H1 (cell line): ENCODE measurements around the gene ZBTB16. TPM values are rescaled to one million over a fixed set of nuclear protein-coding genes. Genes with fewer than 3 reads are reported as not detected.

ENCODE experiments used
- CTCF ChIA-PET: fragments of 300-600 bp; sonication (Branson Sonifier 250); formaldehyde crosslinking; loops from one replicate; lab custom pipeline; 2021; ENCODE audit not compliant: partially characterized antibody; lab: Charles Lee
- POLR2A ChIA-PET: fragments of 300-600 bp; sonication (Branson Sonifier 250); formaldehyde crosslinking; loops from one replicate; lab custom pipeline; 2021; ENCODE audit warnings: inconsistent platforms; ENCODE audit not compliant: partially characterized antibody; lab: Charles Lee
- DNase-seq, 2 experiments: peaks; one replicate each; pipeline versions ENCODE4 v3.0.0 to v3.0.0-alpha.2; 2010 to 2022; ENCODE audit warnings: low spot score in 2 of 2, low read depth in 1 of 2, mixed read lengths in 1 of 2
- FAIRE-seq: peaks from 2 replicates; lab custom pipeline; 2011; peaks lifted over from hg19 to GRCh38; lab: Jason Lieb, UNC
- H2AFZ ChIP-seq: 2 replicates; pipeline ENCODE4 v1.8.1; 2012; ENCODE audit warnings: low read length, inconsistent platforms
- H2AK5ac ChIP-seq: 2 replicates; pipeline ENCODE4 v1.6.1; 2013; ENCODE audit warnings: low read depth, low read length
- H2BK120ac ChIP-seq: replicated peaks from 2 replicates; pipeline ENCODE3; 2013; ENCODE audit warnings: low read depth, low read length, inconsistent platforms
- H2BK12ac ChIP-seq: 2 replicates; pipeline ENCODE4 v1.6.1; 2013; ENCODE audit warnings: low read depth, low read length
- H2BK15ac ChIP-seq: 2 replicates; pipeline ENCODE4 v1.6.1; 2013; ENCODE audit warnings: low read length
- H2BK20ac ChIP-seq: 2 replicates; pipeline ENCODE4 v1.6.1; 2013; ENCODE audit warnings: low read length
- H2BK5ac ChIP-seq: 2 replicates; pipeline ENCODE4 v1.6.1; 2013; ENCODE audit warnings: low read depth, low read length
- H3K14ac ChIP-seq: 2 replicates; pipeline ENCODE4 v1.6.1; 2013; ENCODE audit warnings: inconsistent platforms; ENCODE audit not compliant: insufficient read length
- H3K18ac ChIP-seq: 2 replicates; pipeline ENCODE4 v1.6.1; 2013; ENCODE audit warnings: low read length; ENCODE audit errors: extremely low read depth
- H3K23ac ChIP-seq: 2 replicates; pipeline ENCODE4 v1.6.1; 2013; ENCODE audit warnings: inconsistent platforms; ENCODE audit not compliant: insufficient read length
- H3K23me2 ChIP-seq: 2 replicates; pipeline ENCODE4 v1.6.1; 2013; ENCODE audit warnings: low read depth, low read length
- H3K27ac ChIP-seq: 2 replicates; pipeline ENCODE4 v1.6.1; 2011; ENCODE audit warnings: low read depth, low read length, inconsistent platforms
- H3K27me3 ChIP-seq, 4 experiments: replicated peaks in 1 of 4; 1 replicate in 1 of 4; 2 replicates in 3 of 4; pipeline versions ENCODE4 v1.6.1 to v1.8.1; 2011 to 2013; ENCODE audit warnings: low read length in 3 of 4, mild to moderate bottlenecking in 3 of 4, inconsistent platforms in 2 of 4, mixed read lengths in 2 of 4, moderate library complexity in 1 of 4; ENCODE audit not compliant: control insufficient read depth in 3 of 4, insufficient read depth in 3 of 4; ENCODE audit errors: extremely low read depth in 1 of 4
- H3K36me3 ChIP-seq, 4 experiments: 2 replicates each; pipeline versions ENCODE4 v1.6.1 to v1.8.1; 2011 to 2013; ENCODE audit warnings: mild to moderate bottlenecking in 4 of 4, low read length in 3 of 4, moderate library complexity in 2 of 4, control low read depth in 1 of 4, inconsistent platforms in 1 of 4; ENCODE audit not compliant: insufficient read depth in 4 of 4, control insufficient read depth in 2 of 4
- H3K4ac ChIP-seq: replicated peaks from 2 replicates; pipeline ENCODE3; 2013; ENCODE audit warnings: low read length, low read depth, mixed read lengths, inconsistent platforms; ENCODE audit not compliant: insufficient read length
- H3K4me1 ChIP-seq, 4 experiments: replicated peaks in 1 of 4; 1 replicate in 1 of 4; 2 replicates in 3 of 4; pipeline versions ENCODE4 v1.6.1 to v1.8.1; 2011 to 2013; ENCODE audit warnings: low read length in 3 of 4, inconsistent platforms in 2 of 4, mixed read lengths in 1 of 4; ENCODE audit not compliant: insufficient read depth in 4 of 4, control insufficient read depth in 3 of 4
- H3K4me2 ChIP-seq, 2 experiments: 2 replicates each; pipeline versions ENCODE4 v1.6.1 to v1.8.1; 2011 to 2013; ENCODE audit warnings: low read depth in 2 of 2, low read length in 2 of 2, control low read depth in 1 of 2, inconsistent platforms in 1 of 2, mild to moderate bottlenecking in 1 of 2; ENCODE audit not compliant: insufficient read depth in 1 of 2
- H3K4me3 ChIP-seq, 4 experiments: fragments of 200-600, 300-600 bp in 1 of 4; sonication (generic), shearing (Covaris generic), sonication (Bioruptor Twin) in 1 of 4; 2 replicates each; pipeline versions ENCODE4 v1.5.1 to v1.8.1; 2011 to 2016; ENCODE audit warnings: low read length in 4 of 4, low read depth in 3 of 4, control low read depth in 2 of 4, inconsistent platforms in 2 of 4, mild to moderate bottlenecking in 2 of 4, mixed read lengths in 1 of 4, moderate library complexity in 1 of 4; ENCODE audit not compliant: insufficient read depth in 2 of 4; ENCODE audit errors: extremely low read depth in 1 of 4
- H3K56ac ChIP-seq: replicated peaks from 2 replicates; pipeline ENCODE3; 2013; ENCODE audit warnings: low read depth, mild to moderate bottlenecking, mixed read lengths, low read length, inconsistent platforms; ENCODE audit not compliant: insufficient read length
- H3K79me1 ChIP-seq: 2 replicates; pipeline ENCODE4 v1.6.1; 2013; ENCODE audit warnings: low read depth, low read length, control low read depth
- H3K79me2 ChIP-seq, 2 experiments: 2 replicates each; pipeline versions ENCODE4 v1.6.1 to v1.8.1; 2012 to 2013; ENCODE audit warnings: low read length in 2 of 2, mild to moderate bottlenecking in 2 of 2, inconsistent platforms in 1 of 2; ENCODE audit not compliant: insufficient read depth in 2 of 2, control insufficient read depth in 1 of 2
- H3K9ac ChIP-seq, 4 experiments: replicated peaks in 1 of 4; 1 replicate in 1 of 4; 2 replicates in 3 of 4; pipeline versions ENCODE4 v1.6.1 to v1.8.1; 2011 to 2013; ENCODE audit warnings: low read depth in 3 of 4, low read length in 3 of 4, control low read depth in 2 of 4, mild to moderate bottlenecking in 2 of 4, moderate library complexity in 2 of 4, inconsistent platforms in 1 of 4; ENCODE audit errors: extremely low read depth in 1 of 4
- H3K9me3 ChIP-seq, 2 experiments: 2 replicates each; pipeline versions ENCODE4 v1.6.1 to v1.8.1; 2012 to 2013; ENCODE audit warnings: mild to moderate bottlenecking in 2 of 2, moderate library complexity in 2 of 2, control low read depth in 1 of 2, inconsistent platforms in 1 of 2, low read depth in 1 of 2, low read length in 1 of 2, mixed read lengths in 1 of 2; ENCODE audit not compliant: insufficient read depth in 2 of 2
- H4K20me1 ChIP-seq, 2 experiments: replicated peaks in 1 of 2; 2 replicates each; pipeline versions ENCODE3 to v1.8.1; 2011 to 2013; ENCODE audit warnings: inconsistent platforms in 2 of 2, low read length in 2 of 2, mild to moderate bottlenecking in 1 of 2; ENCODE audit not compliant: insufficient read depth in 2 of 2, control insufficient read depth in 1 of 2
- H4K5ac ChIP-seq: 2 replicates; pipeline ENCODE4 v1.6.1; 2013; ENCODE audit warnings: low read length, low read depth, mixed read lengths, inconsistent platforms; ENCODE audit not compliant: insufficient read length
- H4K8ac ChIP-seq: 2 replicates; pipeline ENCODE4 v1.8.0; 2013; ENCODE audit warnings: mild to moderate bottlenecking, moderate library complexity, low read length, inconsistent platforms; ENCODE audit not compliant: insufficient read depth; ENCODE audit errors: extremely low read depth
- H4K91ac ChIP-seq: replicated peaks from 2 replicates; pipeline ENCODE3; 2013; ENCODE audit warnings: low read length, mixed read lengths, inconsistent platforms; ENCODE audit not compliant: insufficient read length
- BACH1 ChIP-seq: IDR thresholded peaks from 2 replicates; pipeline ENCODE4 v1.6.1; 2012; ENCODE audit warnings: low read length, improper control_type of control experiment
- CEBPB ChIP-seq: IDR thresholded peaks from 2 replicates; pipeline ENCODE4 v1.6.1; 2012; ENCODE audit warnings: low read depth, low read length
- FOSL1 ChIP-seq: IDR thresholded peaks from 2 replicates; pipeline ENCODE4 v1.6.1; 2011; ENCODE audit warnings: mild to moderate bottlenecking, low read depth, low read length, moderate library complexity; ENCODE audit not compliant: insufficient read depth
- SIX5 ChIP-seq: IDR thresholded peaks from 2 replicates; pipeline ENCODE4 v1.6.1; 2011; ENCODE audit warnings: mild to moderate bottlenecking, low read depth, low read length
- SP2 ChIP-seq: IDR thresholded peaks from 2 replicates; pipeline ENCODE4 v1.6.1; 2012; ENCODE audit warnings: mild to moderate bottlenecking, low read length, inconsistent platforms
- SUZ12 ChIP-seq: fragments of 200-600 bp; sonication (generic); IDR thresholded peaks from 2 replicates; pipeline ENCODE4 v1.6.1; 2012; ENCODE audit warnings: mild to moderate bottlenecking, inconsistent platforms, low read length, moderate library complexity, mixed read lengths
- TAF1 ChIP-seq: IDR thresholded peaks from 2 replicates; pipeline ENCODE4 v1.6.1; 2011; ENCODE audit warnings: mild to moderate bottlenecking, low read depth, low read length
- WGBS, 2 experiments: shearing (Covaris generic) in 1 of 2; methylation state at CpG; one replicate each; pipeline versions ENCODE4 v1.1.6 to v1.1.7; 2013 to 2015; ENCODE audit warnings: low lambda C conversion rate in 2 of 2, mixed read lengths in 2 of 2, inconsistent platforms in 1 of 2, low coverage in 1 of 2, missing lambda C conversion rate in 1 of 2; ENCODE audit not compliant: insufficient replicate concordance in 2 of 2, insufficient coverage in 1 of 2, insufficient read length in 1 of 2; ENCODE audit errors: extremely low coverage in 1 of 2, missing lambda C conversion rate in 1 of 2; 5-methylcytosine and 5-hydroxymethylcytosine counted together
- polyA plus RNA-seq, 7 experiments: library from polyadenylated mRNA; depleted of rRNA in 3 of 7; stranded (reverse) in 5 of 7; unstranded in 2 of 7; fragments of >200 nt in 5 of 7; fragments of 200-250 nt in 2 of 7; gene quantifications; 1 replicate in 5 of 7; 2 replicates in 1 of 7; 4 replicates in 1 of 7; pipeline versions ENCODE4 v1.2.1 to v1.2.3, GENCODE V29; 2011 to 2013; ENCODE audit warnings: missing spikeins in 2 of 7, mixed read lengths in 2 of 7
- total RNA-seq: library from RNA; stranded (reverse); fragmentation: NEBNext Ultra II Directional; extraction: Animal tissue kit (Norgen Biotek cat#: 25700); gene quantifications from 2 replicates; pipeline ENCODE4 v1.2.1, GENCODE V29; 2021
- TF ChIP-seq, protein P1 (sequence below): IDR thresholded peaks from 2 replicates; pipeline ENCODE4 v1.6.1; 2011; ENCODE audit warnings: low read depth, mild to moderate bottlenecking, low read length; ENCODE audit not compliant: insufficient read depth

ZBTB16 gene
- total and polyA plus RNA-seq, 2 of the 8 experiments (the other 6 are each of a cell fraction or from before 2014, with no cell fraction given), result 0.12 to 0.61 TPM

DNA sequence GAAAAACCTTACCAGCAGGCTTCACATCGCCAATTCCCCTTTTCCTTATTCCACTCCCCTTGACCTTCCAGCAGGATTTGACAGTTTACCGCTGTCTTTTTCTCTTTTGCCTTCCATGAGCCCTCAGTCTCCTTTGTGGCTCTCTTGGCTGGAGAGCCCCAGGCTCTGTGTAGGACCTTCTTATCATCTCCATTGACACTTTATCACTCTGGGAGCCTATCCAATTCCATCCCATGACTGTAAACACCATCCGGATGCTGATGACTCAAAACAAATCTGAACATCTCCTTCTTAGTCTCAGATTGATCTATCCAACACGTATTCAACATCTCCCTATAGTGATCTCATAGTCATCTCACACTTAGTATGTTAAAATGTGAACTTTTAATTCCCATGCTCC, 48.6 kb upstream of the ZBTB16 start:
- Histone ChIP-seq H3K14ac (no peak overlapping the region), H3K23me2 (no peaks in the 10 kb centered on the region), H3K79me1 (no peaks in the 10 kb centered on the region), H3K27me3 (no peaks in the 10 kb centered on the region), H3K4ac (no peak overlapping the region), H4K5ac (no peak overlapping the region), H2BK5ac (no peak overlapping the region), H3K27ac (no peak overlapping the region), H4K8ac (no peak overlapping the region), H4K91ac (no peak overlapping the region), H2BK120ac (no peak overlapping the region), H3K4me1 (no peaks in the 10 kb centered on the region), H3K36me3 (no peaks in the 10 kb centered on the region), H3K9me3 (no peaks in the 10 kb centered on the region), H3K9ac (no peak overlapping the region), H2BK20ac (no peak overlapping the region), H3K56ac (no peak overlapping the region), H3K4me3 (no peak overlapping the region), H3K18ac (no peak overlapping the region), H2AK5ac (no peak overlapping the region), H2AFZ (no peak overlapping the region), H2BK12ac (no peak overlapping the region), H4K20me1 (no peaks in the 10 kb centered on the region), H3K23ac (no peak overlapping the region), H3K79me2 (no peaks in the 10 kb centered on the region), H2BK15ac (no peak overlapping the region), H3K4me2 (no peak overlapping the region)
- TF ChIP-seq FOSL1, result no peak
- TF ChIP-seq, protein P1, sequence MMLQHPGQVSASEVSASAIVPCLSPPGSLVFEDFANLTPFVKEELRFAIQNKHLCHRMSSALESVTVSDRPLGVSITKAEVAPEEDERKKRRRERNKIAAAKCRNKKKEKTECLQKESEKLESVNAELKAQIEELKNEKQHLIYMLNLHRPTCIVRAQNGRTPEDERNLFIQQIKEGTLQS, result no peak
- no peak for TF ChIP-seq TAF1
- TF ChIP-seq SUZ12, result no peak
- no peak for TF ChIP-seq BACH1
- no peak for TF ChIP-seq SIX5
- TF ChIP-seq CEBPB, result no peak
- TF ChIP-seq SP2, result no peak
- DNase-seq, result no peak
- CTCF ChIA-PET, result interaction anchor here (1.2 to 1.5 kb wide), 3 partner anchors 9 to 25 kb away, joined by 4 read pairs; no protein-coding TSS in a partner anchor
- no peak for FAIRE-seq
- 83% methylated on average over 4 of the region's 4 CpGs; no CpG with 5 or more reads in 1 of the 2 experiments for WGBS, 2 experiments
- POLR2A ChIA-PET, result no interaction called here
